ENCODE data around the gene MYDGF. TPM values are rescaled to one million over a fixed set of nuclear protein-coding genes. Genes with fewer than 3 reads are reported as not detected.

MYDGF gene
- polyA plus RNA-seq, 1 donor from 2014 or later = 73.2 TPM

- no peaks in the 10 kb centered on the region for H3K9me2 ChIP-seq (ENCODE audit: insufficient read depth, low read length)
- no peak overlapping the region for H3K9ac ChIP-seq (ENCODE audit: low read length)
- H3K27ac ChIP-seq (ENCODE audit: low read length) = no peak overlapping the region
- H3K9me3 ChIP-seq (ENCODE audit: low read length) = no peaks in the 10 kb centered on the region
- no peak overlapping the region for H3K4me3 ChIP-seq (ENCODE audit: low read length)
- no peak for TF ChIP-seq RAD21 (conservative IDR thresholded peaks at IDR 0.05)
- TF ChIP-seq TAF1 (IDR thresholded peaks at IDR 0.05; ENCODE audit: low read depth) = no peak
- no peak for TF ChIP-seq POLR2AphosphoS5 (IDR thresholded peaks at IDR 0.05)
- no peak for TF ChIP-seq EP300 (conservative IDR thresholded peaks at IDR 0.05; ENCODE audit: poor library complexity, severe bottlenecking)
- no peak for TF ChIP-seq REST (IDR thresholded peaks at IDR 0.05; ENCODE audit: borderline replicate concordance)
- TF ChIP-seq EZH2 (IDR thresholded peaks at IDR 0.05; ENCODE audit: borderline replicate concordance, insufficient read depth, low read length, poor library complexity, severe bottlenecking) = no peak
- no peak for TF ChIP-seq CTCF (IDR thresholded peaks at IDR 0.05; ENCODE audit: poor library complexity, severe bottlenecking)
- no peak for TF ChIP-seq MXI1 (conservative IDR thresholded peaks at IDR 0.05; ENCODE audit: poor library complexity, severe bottlenecking)
- TF ChIP-seq SMC3 (conservative IDR thresholded peaks at IDR 0.05; ENCODE audit: poor library complexity) = no peak
- no peak overlapping the region for H3K4me2 ChIP-seq (ENCODE audit: low read length)
- no peaks in the 10 kb centered on the region for H3F3A ChIP-seq (ENCODE audit: insufficient read depth, low read length, poor library complexity, severe bottlenecking)
- H3K36me3 ChIP-seq (ENCODE audit: insufficient read depth, low read length) = no peaks in the 10 kb centered on the region
- no peak overlapping the region for H2AFZ ChIP-seq (ENCODE audit: low read depth, low read length)
- H4K20me1 ChIP-seq (ENCODE audit: insufficient read depth) = no peaks in the 10 kb centered on the region
- no peaks in the 10 kb centered on the region for H3K79me2 ChIP-seq (replicated peaks; ENCODE audit: insufficient read depth, low read length)
- no peaks in the 10 kb centered on the region for H3K27me3 ChIP-seq (ENCODE audit: insufficient read depth, low read depth, low read length)
Observed at GRCh38 chr19:4675346-4675745, 5.2 kb upstream of the MYDGF start.

GRCh38 chr19:4673726-4674125 is 3.6 kb upstream of the MYDGF start:
- no peak overlapping the region for H3K4me2 ChIP-seq (ENCODE audit: low read length)

More at GRCh38 chr19:4673726-4674125, 3.6 kb upstream of the MYDGF start:
- no peaks in the 10 kb centered on the region for H3K9me2 ChIP-seq (ENCODE audit: insufficient read depth, low read length)
- H3K27me3 ChIP-seq (ENCODE audit: insufficient read depth, low read depth, low read length) = no peaks in the 10 kb centered on the region
- H3K79me2 ChIP-seq (replicated peaks; ENCODE audit: insufficient read depth, low read length) = no peaks in the 10 kb centered on the region
- no peaks in the 10 kb centered on the region for H3F3A ChIP-seq (ENCODE audit: insufficient read depth, low read length, poor library complexity, severe bottlenecking)
- H3K36me3 ChIP-seq (ENCODE audit: insufficient read depth, low read length) = no peaks in the 10 kb centered on the region
- no peaks in the 10 kb centered on the region for H3K9me3 ChIP-seq (ENCODE audit: low read length)
- H3K9ac ChIP-seq (ENCODE audit: low read length) = no peak overlapping the region
- H3K4me3 ChIP-seq (ENCODE audit: low read length) = no peak overlapping the region
- no peak overlapping the region for H3K27ac ChIP-seq (ENCODE audit: low read length)
- no peak overlapping the region for H2AFZ ChIP-seq (ENCODE audit: low read depth, low read length)
- H4K20me1 ChIP-seq (ENCODE audit: insufficient read depth) = no peaks in the 10 kb centered on the region
- no peak for TF ChIP-seq REST (IDR thresholded peaks at IDR 0.05; ENCODE audit: borderline replicate concordance)
- TF ChIP-seq SMC3 (conservative IDR thresholded peaks at IDR 0.05; ENCODE audit: poor library complexity) = no peak
- TF ChIP-seq EP300 (conservative IDR thresholded peaks at IDR 0.05; ENCODE audit: poor library complexity, severe bottlenecking) = no peak
